GM10266 (cell line): Measurements from ENCODE around the gene PCAT7.

ENCODE experiments used
- DNase-seq: peaks from one replicate; pipeline ENCODE4 v3.0.0; 2012; ENCODE audit errors: extremely low spot score
- TF ChIP-seq, protein P1 (sequence below): IDR thresholded peaks from 2 replicates; pipeline ENCODE4 v1.5.1; 2012; ENCODE audit warnings: mild to moderate bottlenecking, low read depth; ENCODE audit not compliant: control insufficient read depth, insufficient read depth; ENCODE audit errors: missing control alignments

Gene PCAT7

GRCh38 chr9:94619026-94619425, 64.1 kb downstream of the PCAT7 start:
- DNase-seq, result no peak
- TF ChIP-seq, protein P1, sequence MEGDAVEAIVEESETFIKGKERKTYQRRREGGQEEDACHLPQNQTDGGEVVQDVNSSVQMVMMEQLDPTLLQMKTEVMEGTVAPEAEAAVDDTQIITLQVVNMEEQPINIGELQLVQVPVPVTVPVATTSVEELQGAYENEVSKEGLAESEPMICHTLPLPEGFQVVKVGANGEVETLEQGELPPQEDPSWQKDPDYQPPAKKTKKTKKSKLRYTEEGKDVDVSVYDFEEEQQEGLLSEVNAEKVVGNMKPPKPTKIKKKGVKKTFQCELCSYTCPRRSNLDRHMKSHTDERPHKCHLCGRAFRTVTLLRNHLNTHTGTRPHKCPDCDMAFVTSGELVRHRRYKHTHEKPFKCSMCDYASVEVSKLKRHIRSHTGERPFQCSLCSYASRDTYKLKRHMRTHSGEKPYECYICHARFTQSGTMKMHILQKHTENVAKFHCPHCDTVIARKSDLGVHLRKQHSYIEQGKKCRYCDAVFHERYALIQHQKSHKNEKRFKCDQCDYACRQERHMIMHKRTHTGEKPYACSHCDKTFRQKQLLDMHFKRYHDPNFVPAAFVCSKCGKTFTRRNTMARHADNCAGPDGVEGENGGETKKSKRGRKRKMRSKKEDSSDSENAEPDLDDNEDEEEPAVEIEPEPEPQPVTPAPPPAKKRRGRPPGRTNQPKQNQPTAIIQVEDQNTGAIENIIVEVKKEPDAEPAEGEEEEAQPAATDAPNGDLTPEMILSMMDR, result no peak
